H1 (cell line): Measurements from ENCODE around the gene NEBL. TPM values are rescaled to one million over a fixed set of nuclear protein-coding genes. Genes with fewer than 3 reads are reported as not detected.

Experiments
- CTCF ChIA-PET: fragments of 300-600 bp; sonication (Branson Sonifier 250); formaldehyde crosslinking; loops from one replicate; lab custom pipeline; 2021; ENCODE audit not compliant: partially characterized antibody; lab: Charles Lee
- POLR2A ChIA-PET: fragments of 300-600 bp; sonication (Branson Sonifier 250); formaldehyde crosslinking; loops from one replicate; lab custom pipeline; 2021; ENCODE audit warnings: inconsistent platforms; ENCODE audit not compliant: partially characterized antibody; lab: Charles Lee
- DNase-seq, 2 experiments: peaks; one replicate each; pipeline versions ENCODE4 v3.0.0 to v3.0.0-alpha.2; 2010 to 2022; ENCODE audit warnings: low spot score in 2 of 2, low read depth in 1 of 2, mixed read lengths in 1 of 2
- FAIRE-seq: peaks from 2 replicates; lab custom pipeline; 2011; peaks lifted over from hg19 to GRCh38; lab: Jason Lieb, UNC
- H2AFZ ChIP-seq: 2 replicates; pipeline ENCODE4 v1.8.1; 2012; ENCODE audit warnings: low read length, inconsistent platforms
- H2AK5ac ChIP-seq: 2 replicates; pipeline ENCODE4 v1.6.1; 2013; ENCODE audit warnings: low read depth, low read length
- H2BK120ac ChIP-seq: replicated peaks from 2 replicates; pipeline ENCODE3; 2013; ENCODE audit warnings: low read depth, low read length, inconsistent platforms
- H2BK12ac ChIP-seq: 2 replicates; pipeline ENCODE4 v1.6.1; 2013; ENCODE audit warnings: low read depth, low read length
- H2BK15ac ChIP-seq: 2 replicates; pipeline ENCODE4 v1.6.1; 2013; ENCODE audit warnings: low read length
- H2BK20ac ChIP-seq: 2 replicates; pipeline ENCODE4 v1.6.1; 2013; ENCODE audit warnings: low read length
- H2BK5ac ChIP-seq: 2 replicates; pipeline ENCODE4 v1.6.1; 2013; ENCODE audit warnings: low read depth, low read length
- H3K14ac ChIP-seq: 2 replicates; pipeline ENCODE4 v1.6.1; 2013; ENCODE audit warnings: inconsistent platforms; ENCODE audit not compliant: insufficient read length
- H3K18ac ChIP-seq: 2 replicates; pipeline ENCODE4 v1.6.1; 2013; ENCODE audit warnings: low read length; ENCODE audit errors: extremely low read depth
- H3K23ac ChIP-seq: 2 replicates; pipeline ENCODE4 v1.6.1; 2013; ENCODE audit warnings: inconsistent platforms; ENCODE audit not compliant: insufficient read length
- H3K23me2 ChIP-seq: 2 replicates; pipeline ENCODE4 v1.6.1; 2013; ENCODE audit warnings: low read depth, low read length
- H3K27ac ChIP-seq: 2 replicates; pipeline ENCODE4 v1.6.1; 2011; ENCODE audit warnings: low read depth, low read length, inconsistent platforms
- H3K27me3 ChIP-seq, 4 experiments: replicated peaks in 1 of 4; 1 replicate in 1 of 4; 2 replicates in 3 of 4; pipeline versions ENCODE4 v1.6.1 to v1.8.1; 2011 to 2013; ENCODE audit warnings: low read length in 3 of 4, mild to moderate bottlenecking in 3 of 4, inconsistent platforms in 2 of 4, mixed read lengths in 2 of 4, moderate library complexity in 1 of 4; ENCODE audit not compliant: control insufficient read depth in 3 of 4, insufficient read depth in 3 of 4; ENCODE audit errors: extremely low read depth in 1 of 4
- H3K36me3 ChIP-seq, 4 experiments: 2 replicates each; pipeline versions ENCODE4 v1.6.1 to v1.8.1; 2011 to 2013; ENCODE audit warnings: mild to moderate bottlenecking in 4 of 4, low read length in 3 of 4, moderate library complexity in 2 of 4, control low read depth in 1 of 4, inconsistent platforms in 1 of 4; ENCODE audit not compliant: insufficient read depth in 4 of 4, control insufficient read depth in 2 of 4
- H3K4ac ChIP-seq: replicated peaks from 2 replicates; pipeline ENCODE3; 2013; ENCODE audit warnings: low read length, low read depth, mixed read lengths, inconsistent platforms; ENCODE audit not compliant: insufficient read length
- H3K4me1 ChIP-seq, 4 experiments: replicated peaks in 1 of 4; 1 replicate in 1 of 4; 2 replicates in 3 of 4; pipeline versions ENCODE4 v1.6.1 to v1.8.1; 2011 to 2013; ENCODE audit warnings: low read length in 3 of 4, inconsistent platforms in 2 of 4, mixed read lengths in 1 of 4; ENCODE audit not compliant: insufficient read depth in 4 of 4, control insufficient read depth in 3 of 4
- H3K4me2 ChIP-seq, 2 experiments: 2 replicates each; pipeline versions ENCODE4 v1.6.1 to v1.8.1; 2011 to 2013; ENCODE audit warnings: low read depth in 2 of 2, low read length in 2 of 2, control low read depth in 1 of 2, inconsistent platforms in 1 of 2, mild to moderate bottlenecking in 1 of 2; ENCODE audit not compliant: insufficient read depth in 1 of 2
- H3K4me3 ChIP-seq, 4 experiments: fragments of 200-600, 300-600 bp in 1 of 4; sonication (generic), shearing (Covaris generic), sonication (Bioruptor Twin) in 1 of 4; 2 replicates each; pipeline versions ENCODE4 v1.5.1 to v1.8.1; 2011 to 2016; ENCODE audit warnings: low read length in 4 of 4, low read depth in 3 of 4, control low read depth in 2 of 4, inconsistent platforms in 2 of 4, mild to moderate bottlenecking in 2 of 4, mixed read lengths in 1 of 4, moderate library complexity in 1 of 4; ENCODE audit not compliant: insufficient read depth in 2 of 4; ENCODE audit errors: extremely low read depth in 1 of 4
- H3K56ac ChIP-seq: replicated peaks from 2 replicates; pipeline ENCODE3; 2013; ENCODE audit warnings: low read depth, mild to moderate bottlenecking, mixed read lengths, low read length, inconsistent platforms; ENCODE audit not compliant: insufficient read length
- H3K79me1 ChIP-seq: 2 replicates; pipeline ENCODE4 v1.6.1; 2013; ENCODE audit warnings: low read depth, low read length, control low read depth
- H3K79me2 ChIP-seq, 2 experiments: 2 replicates each; pipeline versions ENCODE4 v1.6.1 to v1.8.1; 2012 to 2013; ENCODE audit warnings: low read length in 2 of 2, mild to moderate bottlenecking in 2 of 2, inconsistent platforms in 1 of 2; ENCODE audit not compliant: insufficient read depth in 2 of 2, control insufficient read depth in 1 of 2
- H3K9ac ChIP-seq, 4 experiments: replicated peaks in 1 of 4; 1 replicate in 1 of 4; 2 replicates in 3 of 4; pipeline versions ENCODE4 v1.6.1 to v1.8.1; 2011 to 2013; ENCODE audit warnings: low read depth in 3 of 4, low read length in 3 of 4, control low read depth in 2 of 4, mild to moderate bottlenecking in 2 of 4, moderate library complexity in 2 of 4, inconsistent platforms in 1 of 4; ENCODE audit errors: extremely low read depth in 1 of 4
- H3K9me3 ChIP-seq, 2 experiments: 2 replicates each; pipeline versions ENCODE4 v1.6.1 to v1.8.1; 2012 to 2013; ENCODE audit warnings: mild to moderate bottlenecking in 2 of 2, moderate library complexity in 2 of 2, control low read depth in 1 of 2, inconsistent platforms in 1 of 2, low read depth in 1 of 2, low read length in 1 of 2, mixed read lengths in 1 of 2; ENCODE audit not compliant: insufficient read depth in 2 of 2
- H4K20me1 ChIP-seq, 2 experiments: replicated peaks in 1 of 2; 2 replicates each; pipeline versions ENCODE3 to v1.8.1; 2011 to 2013; ENCODE audit warnings: inconsistent platforms in 2 of 2, low read length in 2 of 2, mild to moderate bottlenecking in 1 of 2; ENCODE audit not compliant: insufficient read depth in 2 of 2, control insufficient read depth in 1 of 2
- H4K5ac ChIP-seq: 2 replicates; pipeline ENCODE4 v1.6.1; 2013; ENCODE audit warnings: low read length, low read depth, mixed read lengths, inconsistent platforms; ENCODE audit not compliant: insufficient read length
- H4K8ac ChIP-seq: 2 replicates; pipeline ENCODE4 v1.8.0; 2013; ENCODE audit warnings: mild to moderate bottlenecking, moderate library complexity, low read length, inconsistent platforms; ENCODE audit not compliant: insufficient read depth; ENCODE audit errors: extremely low read depth
- H4K91ac ChIP-seq: replicated peaks from 2 replicates; pipeline ENCODE3; 2013; ENCODE audit warnings: low read length, mixed read lengths, inconsistent platforms; ENCODE audit not compliant: insufficient read length
- CBX5 ChIP-seq: fragments of 300-800, 300-1000 bp; sonication (generic); IDR thresholded peaks from 2 replicates; pipeline ENCODE4 v1.7.1; 2016; ENCODE audit warnings: antibody characterized with exemption, low read length, low read depth
- CHD1 ChIP-seq: IDR thresholded peaks from 2 replicates; pipeline ENCODE4 v1.6.1; 2012; ENCODE audit warnings: low read depth, low read length, improper control_type of control experiment
- KDM1A ChIP-seq: fragments of 200-600, 300-600 bp; sonication (generic); IDR thresholded peaks from 2 replicates; pipeline ENCODE4 v1.7.1; 2016; ENCODE audit warnings: mild to moderate bottlenecking, low read length, borderline replicate concordance
- MAFK ChIP-seq: IDR thresholded peaks from 2 replicates; pipeline ENCODE4 v1.6.1; 2012; ENCODE audit warnings: low read depth, mild to moderate bottlenecking, improper control_type of control experiment, low read length
- POLR2A ChIP-seq, 2 experiments: IDR thresholded peaks; 1 replicate in 1 of 2; 2 replicates in 1 of 2; pipeline ENCODE4 v1.6.1; 2011; ENCODE audit warnings: low read depth in 2 of 2, low read length in 2 of 2, mild to moderate bottlenecking in 2 of 2; ENCODE audit errors: control extremely low read depth in 1 of 2
- POU5F1 ChIP-seq: IDR thresholded peaks from 2 replicates; pipeline ENCODE4 v1.6.1; 2011; ENCODE audit warnings: low read depth, mild to moderate bottlenecking, low read length, moderate library complexity
- RAD21 ChIP-seq, 2 experiments: IDR thresholded peaks in 1 of 2; conservative IDR thresholded peaks in 1 of 2; 2 replicates each; pipeline ENCODE4 v1.6.1; 2011; ENCODE audit warnings: low read depth in 2 of 2, low read length in 2 of 2, improper control_type of control experiment in 1 of 2, inconsistent platforms in 1 of 2, mild to moderate bottlenecking in 1 of 2, moderate library complexity in 1 of 2
- RFX5 ChIP-seq: IDR thresholded peaks from 2 replicates; pipeline ENCODE4 v1.6.1; 2011; ENCODE audit warnings: low read depth, low read length, improper control_type of control experiment, borderline replicate concordance
- SP4 ChIP-seq: IDR thresholded peaks from 2 replicates; pipeline ENCODE4 v1.6.1; 2012; ENCODE audit warnings: low read length, inconsistent platforms
- ZNF274 ChIP-seq: IDR thresholded peaks from 2 replicates; pipeline ENCODE4 v1.7.0; 2012; ENCODE audit warnings: low read length, borderline replicate concordance; ENCODE audit errors: extremely low read depth
- WGBS, 2 experiments: shearing (Covaris generic) in 1 of 2; methylation state at CpG; one replicate each; pipeline versions ENCODE4 v1.1.6 to v1.1.7; 2013 to 2015; ENCODE audit warnings: low lambda C conversion rate in 2 of 2, mixed read lengths in 2 of 2, inconsistent platforms in 1 of 2, low coverage in 1 of 2, missing lambda C conversion rate in 1 of 2; ENCODE audit not compliant: insufficient replicate concordance in 2 of 2, insufficient coverage in 1 of 2, insufficient read length in 1 of 2; ENCODE audit errors: extremely low coverage in 1 of 2, missing lambda C conversion rate in 1 of 2; 5-methylcytosine and 5-hydroxymethylcytosine counted together
- polyA plus RNA-seq, 7 experiments: library from polyadenylated mRNA; depleted of rRNA in 3 of 7; stranded (reverse) in 5 of 7; unstranded in 2 of 7; fragments of >200 nt in 5 of 7; fragments of 200-250 nt in 2 of 7; gene quantifications; 1 replicate in 5 of 7; 2 replicates in 1 of 7; 4 replicates in 1 of 7; pipeline versions ENCODE4 v1.2.1 to v1.2.3, GENCODE V29; 2011 to 2013; ENCODE audit warnings: missing spikeins in 2 of 7, mixed read lengths in 2 of 7
- total RNA-seq: library from RNA; stranded (reverse); fragmentation: NEBNext Ultra II Directional; extraction: Animal tissue kit (Norgen Biotek cat#: 25700); gene quantifications from 2 replicates; pipeline ENCODE4 v1.2.1, GENCODE V29; 2021

Gene NEBL
- total and polyA plus RNA-seq, 2 of the 8 experiments (the other 6 are each of a cell fraction or from before 2014, with no cell fraction given): 7.5 to 10.5 TPM

- Histone ChIP-seq H3K23ac (no peak overlapping the region), H3K79me2 (no peaks in the 10 kb centered on the region), H3K14ac (no peak overlapping the region), H3K9ac (no peak overlapping the region), H3K79me1 (no peaks in the 10 kb centered on the region), H2AK5ac (no peak overlapping the region), H4K91ac (no peak overlapping the region), H2BK12ac (no peak overlapping the region), H3K4me2 (no peak overlapping the region), H3K36me3 (no peaks in the 10 kb centered on the region)
- no peak for DNase-seq
- CTCF ChIA-PET: interaction anchor here (0.9 kb wide), 1 partner anchor 134 kb away, joined by 4 read pairs; no protein-coding TSS in a partner anchor
- no peak for TF ChIP-seq POU5F1
- TF ChIP-seq MAFK: no peak
- TF ChIP-seq POLR2A (IDR thresholded peaks at IDR 0.05; ENCODE audit: control extremely low read depth in 1 of 2, low read depth in 2 of 2, low read length in 2 of 2): no peak
- no peak for TF ChIP-seq CHD1
- TF ChIP-seq KDM1A: no peak
- TF ChIP-seq ZNF274: no peak
- no peak for TF ChIP-seq CBX5
- no peak for TF ChIP-seq RFX5
- TF ChIP-seq SP4: no peak
- TF ChIP-seq RAD21 (IDR thresholded peaks at IDR 0.05 in 1 of 2, conservative IDR thresholded peaks at IDR 0.05 in 1 of 2; ENCODE audit: low read depth in 2 of 2, low read length in 2 of 2): no peak
- TF ChIP-seq, all 59 proteins: peak for 0
- POLR2A ChIA-PET: no interaction called here
- no peak overlapping the region for H3K18ac ChIP-seq
- H2AFZ ChIP-seq: no peak overlapping the region
- H3K4me1 ChIP-seq: peaks cover 0 to 12% (median 6%) of the 10 kb centered on the region in 4 experiments; a peak in 6 of 7 replicates
- H3K56ac ChIP-seq: no peak overlapping the region
- H4K5ac ChIP-seq: no peak overlapping the region
- no peak overlapping the region for H2BK20ac ChIP-seq
- H2BK15ac ChIP-seq: no peak overlapping the region
- 72% methylated on average over 7 of the region's 7 CpGs; no CpG with 5 or more reads in 1 of the 2 experiments for WGBS, 2 experiments
- H3K9me3 ChIP-seq: no peaks in the 10 kb centered on the region
- H3K4ac ChIP-seq: no peak overlapping the region
- no peaks in the 10 kb centered on the region for H4K20me1 ChIP-seq
- H3K23me2 ChIP-seq: no peaks in the 10 kb centered on the region
- FAIRE-seq: no peak
- no peaks in the 10 kb centered on the region for H3K27me3 ChIP-seq
- H2BK5ac ChIP-seq: no peak overlapping the region
- H3K4me3 ChIP-seq: no peak overlapping the region
- no peak overlapping the region for H3K27ac ChIP-seq
- no peak overlapping the region for H4K8ac ChIP-seq
- H2BK120ac ChIP-seq: no peak overlapping the region
Observed at GRCh38 chr10:20887706-20888555, 9.2 kb downstream of the NEBL start.
